HG03139 (cell line): ENCODE measurements around the gene SELENOH.
A peak's percentile ranks its signal among the peaks of the same experiment; 100 is the strongest.

Experiments used
- ATAC-seq: cut with Tn5 transposase; IDR thresholded peaks from one replicate; pipeline ENCODE4 v1.9.1; 2021; ENCODE audit not compliant: unreplicated experiment

Gene SELENOH

GRCh38 chr11:57778318-57779037 lies 37.2 kb downstream of the SELENOH start:
- no peak for ATAC-seq

GRCh38 chr11:57779276-57779675 lies 38.0 kb downstream of the SELENOH start:
- no peak for ATAC-seq

DNA sequence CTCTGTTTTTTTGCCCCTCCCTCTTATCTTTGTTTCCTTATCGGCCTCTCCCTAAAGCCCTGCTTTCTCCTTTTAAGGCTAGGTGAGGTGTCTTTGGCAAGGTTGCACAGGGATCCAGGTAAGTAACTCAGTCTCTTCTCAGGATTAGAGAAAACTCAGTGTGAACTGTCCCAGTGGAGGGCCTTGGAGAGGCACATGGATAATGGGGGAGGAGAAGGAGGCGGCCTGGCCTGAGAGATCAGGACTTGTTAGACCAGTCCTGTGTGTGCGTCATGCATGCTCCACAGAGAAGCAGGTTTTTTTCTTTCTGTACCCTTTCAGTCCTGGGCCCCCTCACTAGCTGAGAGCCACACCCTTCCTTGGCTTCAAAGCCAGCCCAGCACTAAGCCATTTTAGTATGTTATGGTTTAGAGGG lies 40.2 kb downstream of the SELENOH start:
- ATAC-seq = no peak

- no peak for ATAC-seq
Measured at GRCh38 chr11:57785072-57785471, 43.8 kb downstream of the SELENOH start.

DNA sequence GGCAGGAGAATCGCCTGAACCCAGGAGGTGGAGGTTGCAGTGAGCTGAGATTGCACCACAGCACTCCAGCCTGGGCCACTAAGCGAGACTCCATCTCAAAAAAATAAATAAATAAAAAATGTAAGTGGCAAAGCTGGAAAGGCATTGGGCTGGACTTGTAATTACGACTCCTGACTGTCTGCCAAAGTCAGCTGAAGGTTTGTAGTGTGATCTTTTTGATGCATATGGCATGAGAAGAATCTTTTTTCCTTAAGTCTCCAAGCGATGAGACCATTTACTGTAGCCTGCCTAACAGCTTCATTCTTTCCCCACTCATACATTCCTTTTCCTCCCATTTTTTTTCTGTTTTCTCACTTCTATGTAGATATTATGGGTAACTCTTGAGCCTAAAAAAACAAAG lies 45.1 kb downstream of the SELENOH start:
- no peak for ATAC-seq

- no peak for ATAC-seq
Measured at GRCh38 chr11:57787006-57787604, 45.8 kb downstream of the SELENOH start.

DNA sequence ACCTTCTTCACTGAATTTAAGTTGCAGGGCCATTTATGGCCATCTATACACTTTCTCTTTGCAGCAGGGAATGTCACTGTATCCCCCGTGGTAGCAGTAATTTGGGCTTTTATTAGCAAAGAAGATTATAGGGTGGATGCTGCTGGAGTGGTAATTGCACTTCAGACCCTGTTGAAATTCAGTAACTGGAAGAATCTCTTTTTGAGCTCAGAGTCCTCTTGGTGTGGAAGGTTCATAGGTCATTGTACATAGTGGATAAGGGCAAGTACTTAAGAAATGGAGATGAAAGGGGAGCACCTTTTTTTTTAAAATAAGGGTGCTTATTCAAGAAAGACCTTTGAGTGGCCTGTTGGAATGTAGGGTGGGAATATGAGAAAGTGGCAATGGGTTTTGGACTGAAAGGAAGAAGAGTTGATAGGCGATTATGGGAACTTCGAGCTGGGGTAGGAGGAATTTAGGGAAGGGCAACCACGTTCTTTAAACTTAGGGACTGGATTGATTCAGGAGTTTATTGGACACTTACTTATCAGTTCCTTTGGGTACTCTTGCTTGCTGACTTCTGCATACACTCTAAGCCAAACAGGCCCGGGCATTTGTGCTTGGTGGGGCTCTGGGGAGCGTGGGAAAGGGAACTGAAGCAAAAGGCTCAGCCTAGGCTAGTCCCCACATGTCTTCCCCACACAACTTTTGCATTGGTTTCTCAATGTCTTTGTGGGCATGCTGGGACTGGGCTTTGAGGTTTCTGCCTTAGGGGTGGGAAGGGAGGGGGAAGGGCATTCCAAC lies 46.8 kb downstream of the SELENOH start:
- no peak for ATAC-seq

DNA sequence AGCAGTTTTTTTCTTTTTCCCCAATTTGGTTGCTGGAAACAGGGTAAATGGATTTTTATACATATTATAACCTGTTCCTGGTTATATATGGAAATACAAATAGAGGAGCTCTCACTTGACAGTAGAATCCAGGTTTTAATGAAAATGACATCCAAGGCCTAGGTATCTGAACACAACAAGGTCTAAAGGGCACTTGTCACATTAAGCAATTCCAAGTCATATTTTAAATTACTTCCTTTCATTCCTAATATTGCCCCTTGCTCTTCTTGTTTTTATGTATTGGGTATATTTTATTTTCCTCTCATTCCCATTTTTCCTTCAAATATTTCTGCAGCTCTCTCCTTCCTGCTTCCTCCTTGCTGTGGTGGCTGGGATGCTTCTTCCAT lies 47.4 kb downstream of the SELENOH start:
- no peak for ATAC-seq

DNA sequence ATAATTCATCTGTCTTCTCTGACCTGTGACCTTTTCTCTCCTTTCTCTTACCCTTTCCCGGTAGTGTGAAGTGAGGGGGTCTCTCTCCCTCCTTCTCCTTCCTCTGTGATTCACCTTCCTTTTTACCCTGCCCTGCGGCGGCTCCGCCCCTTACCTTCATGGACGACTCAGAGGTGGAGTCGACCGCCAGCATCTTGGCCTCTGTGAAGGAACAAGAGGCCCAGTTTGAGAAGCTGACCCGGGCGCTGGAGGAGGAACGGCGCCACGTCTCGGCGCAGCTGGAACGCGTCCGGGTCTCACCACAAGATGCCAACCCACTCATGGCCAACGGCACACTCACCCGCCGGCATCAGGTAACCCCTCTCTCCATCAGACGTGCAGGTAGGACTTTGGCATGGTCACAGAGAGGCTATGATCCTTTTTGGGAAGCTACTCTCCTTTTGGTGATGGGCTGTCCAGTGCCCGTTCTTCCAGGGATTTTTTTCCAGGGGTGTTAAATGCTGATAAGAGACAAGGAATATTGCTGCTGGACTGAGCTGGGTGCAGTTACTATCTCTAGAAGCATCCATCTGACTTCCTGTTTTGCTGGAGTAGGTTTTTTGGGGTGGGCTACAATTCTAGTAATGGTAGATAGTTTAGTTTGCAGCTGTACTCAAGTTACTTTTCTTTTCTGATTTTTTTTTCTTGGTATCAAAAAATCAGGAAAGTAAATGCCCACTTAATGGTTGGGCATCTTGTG lies 50.2 kb downstream of the SELENOH start:
- ATAC-seq = no peak

DNA sequence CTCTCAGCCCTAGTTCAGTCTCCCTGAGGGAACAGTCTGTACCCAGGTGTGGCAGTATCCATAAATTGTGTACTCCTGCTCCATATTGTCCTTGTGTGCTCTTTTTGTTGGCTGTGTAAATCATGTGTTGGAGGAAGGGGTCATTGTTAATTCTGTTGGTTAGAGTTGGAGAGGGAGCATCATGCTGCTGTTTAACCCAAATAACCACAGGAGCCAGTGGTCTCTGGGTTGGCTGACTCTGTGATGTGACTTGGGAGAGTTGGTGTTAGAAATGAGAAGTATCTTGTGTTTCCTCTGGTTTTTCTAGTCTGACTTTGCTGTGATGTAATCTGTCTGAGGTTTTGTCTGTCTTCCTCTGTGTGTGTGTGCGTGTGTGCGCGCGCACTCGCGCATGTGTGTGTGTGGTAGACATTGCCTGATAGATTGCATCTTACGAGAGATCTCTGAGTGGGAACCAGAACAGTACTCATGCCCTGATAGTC lies 50.8 kb downstream of the SELENOH start:
- ATAC-seq = peak; percentile 86

- ATAC-seq = no peak
Measured at GRCh38 chr11:57792870-57793269, 51.6 kb downstream of the SELENOH start.
